Endothelial cell of umbilical vein (primary cell): ENCODE measurements around the gene CC2D1A. TPM values are rescaled to one million over a fixed set of nuclear protein-coding genes. Genes with fewer than 3 reads are reported as not detected.

Experiments used
- BruUV-seq: library from RNA; stranded (reverse); fragments of 400-500 nt; replicated peaks from 2 replicates; lab custom pipeline; 2021; lab: Mats Ljungman, UMichigan
- CTCF ChIA-PET: fragments of 300-600, 350-600 bp; sonication (Branson Sonifier 250); formaldehyde crosslinking; loops from one replicate; lab custom pipeline; 2021; ENCODE audit warnings: antibody characterized with exemption, inconsistent platforms; lab: Charles Lee
- POLR2A ChIA-PET: fragments of 300-600, 350-600 bp; sonication (Branson Sonifier 250); formaldehyde crosslinking; loops from one replicate; lab custom pipeline; 2021; ENCODE audit warnings: antibody characterized with exemption, inconsistent platforms; lab: Charles Lee
- DNase-seq: peaks from one replicate; pipeline ENCODE4 v3.0.0-alpha.2; 2011; ENCODE audit warnings: low read depth, low spot score
- FAIRE-seq: peaks from 2 replicates; lab custom pipeline; 2011; peaks lifted over from hg19 to GRCh38; lab: Jason Lieb, UNC
- H2AFZ ChIP-seq: 2 replicates; pipeline ENCODE4 v1.6.0; 2012; ENCODE audit warnings: low read depth, low read length, control low read depth, inconsistent platforms
- H3K27ac ChIP-seq: 2 replicates; pipeline ENCODE4 v1.5.1; 2011; ENCODE audit warnings: low read depth, mild to moderate bottlenecking, control low read depth, low read length, moderate library complexity; ENCODE audit not compliant: insufficient read depth
- H3K27me3 ChIP-seq, 2 experiments: 2 replicates each; pipeline versions ENCODE4 v1.6.0 to v1.6.1; 2011; ENCODE audit warnings: low read length in 2 of 2, mixed read lengths in 1 of 2; ENCODE audit not compliant: control insufficient read depth in 2 of 2, insufficient read depth in 2 of 2
- H3K36me3 ChIP-seq, 2 experiments: 2 replicates in 1 of 2; 3 replicates in 1 of 2; pipeline ENCODE4 v1.5.1; 2011; ENCODE audit warnings: low read length in 2 of 2, mild to moderate bottlenecking in 1 of 2, moderate library complexity in 1 of 2; ENCODE audit not compliant: control insufficient read depth in 2 of 2, insufficient read depth in 2 of 2; ENCODE audit errors: extremely low read depth in 1 of 2
- H3K4me1 ChIP-seq: 3 replicates; pipeline ENCODE4 v1.5.1; 2011; ENCODE audit warnings: mild to moderate bottlenecking, low read length; ENCODE audit not compliant: control insufficient read depth, insufficient read depth; ENCODE audit errors: extremely low read depth
- H3K4me2 ChIP-seq: 2 replicates; pipeline ENCODE4 v1.6.1; 2011; ENCODE audit warnings: low read length, control low read depth, mixed read lengths; ENCODE audit not compliant: insufficient read depth
- H3K4me3 ChIP-seq, 3 experiments: fragments of 200-600 bp in 1 of 3; sonication (generic), shearing (Covaris generic) in 1 of 3; replicated peaks in 1 of 3; 2 replicates each; pipeline ENCODE4 v1.5.1; 2011 to 2016; ENCODE audit warnings: control low read depth in 3 of 3, low read length in 3 of 3, mild to moderate bottlenecking in 2 of 3, inconsistent platforms in 1 of 3, low read depth in 1 of 3, moderate library complexity in 1 of 3; ENCODE audit not compliant: insufficient read depth in 1 of 3
- H3K79me2 ChIP-seq: 2 replicates; pipeline ENCODE4 v1.6.0; 2012; ENCODE audit warnings: low read length, inconsistent platforms; ENCODE audit not compliant: control insufficient read depth, insufficient read depth
- H3K9ac ChIP-seq: replicated peaks from 2 replicates; pipeline ENCODE3; 2011; ENCODE audit warnings: low read length, control low read depth; ENCODE audit not compliant: insufficient read depth; ENCODE audit errors: extremely low read depth
- H3K9me1 ChIP-seq: replicated peaks from 3 replicates; pipeline ENCODE4 v1.6.0; 2011; ENCODE audit warnings: mild to moderate bottlenecking, low read length; ENCODE audit not compliant: control insufficient read depth, insufficient read depth; ENCODE audit errors: extremely low read depth
- H3K9me3 ChIP-seq: replicated peaks from 2 replicates; pipeline ENCODE4 v1.5.1; 2012; ENCODE audit warnings: low read length, inconsistent platforms; ENCODE audit not compliant: control insufficient read depth, insufficient read depth
- H4K20me1 ChIP-seq: replicated peaks from 2 replicates; pipeline ENCODE3; 2011; ENCODE audit warnings: mild to moderate bottlenecking, low read length; ENCODE audit not compliant: control insufficient read depth, insufficient read depth; ENCODE audit errors: extremely low read depth
- CTCF ChIP-seq, 2 donors: IDR thresholded peaks; 1 replicate in 1 of 2; 2 replicates in 1 of 2; pipeline ENCODE4 v1.5.1; 2011; ENCODE audit warnings: low read length in 2 of 2, mild to moderate bottlenecking in 2 of 2, moderate library complexity in 2 of 2, control low read depth in 1 of 2, inconsistent platforms in 1 of 2, low read depth in 1 of 2; ENCODE audit not compliant: insufficient read depth in 1 of 2; ENCODE audit errors: extremely low read depth in 1 of 2
- EZH2 ChIP-seq: IDR thresholded peaks from 2 replicates; pipeline ENCODE4 v1.6.1; 2012; ENCODE audit warnings: borderline replicate concordance, low read depth, mild to moderate bottlenecking, moderate library complexity, low read length, inconsistent platforms; ENCODE audit not compliant: severe bottlenecking
- FOS ChIP-seq: IDR thresholded peaks from 2 replicates; pipeline ENCODE4 v1.6.1; 2011; ENCODE audit warnings: mild to moderate bottlenecking, low read length, moderate library complexity, borderline replicate concordance; ENCODE audit not compliant: insufficient read depth
- GATA2 ChIP-seq: IDR thresholded peaks from 2 replicates; pipeline ENCODE4 v1.7.0; 2011; ENCODE audit warnings: low read depth, mild to moderate bottlenecking, moderate library complexity, mixed read lengths, low read length; ENCODE audit not compliant: insufficient read length, insufficient read depth
- JUN ChIP-seq: IDR thresholded peaks from 2 replicates; pipeline ENCODE4 v1.6.1; 2011; ENCODE audit warnings: borderline replicate concordance, low read depth; ENCODE audit not compliant: insufficient read length, insufficient read depth
- MAX ChIP-seq: IDR thresholded peaks from 2 replicates; pipeline ENCODE4 v1.6.1; 2011; ENCODE audit not compliant: insufficient read depth, insufficient read length
- MYC ChIP-seq: IDR thresholded peaks from one replicate; pipeline ENCODE4 v1.6.1; 2011; ENCODE audit warnings: mild to moderate bottlenecking, low read depth, low read length
- POLR2A ChIP-seq: IDR thresholded peaks from 2 replicates; pipeline ENCODE4 v1.6.1; 2012; ENCODE audit warnings: low read depth, mild to moderate bottlenecking, control low read depth, low read length
- POLR2AphosphoS5 ChIP-seq: IDR thresholded peaks from 2 replicates; pipeline ENCODE4 v1.6.1; 2012; ENCODE audit warnings: low read depth, mild to moderate bottlenecking, control low read depth, low read length, moderate library complexity; ENCODE audit not compliant: insufficient read depth
- dilution Hi-C: fragments of 300-500 bp; cut with MboI; formaldehyde crosslinking; loops from one replicate; pipeline ENCODE4 v1.15.0; 2019; ENCODE audit warnings: low sequenced_read_pairs; ENCODE audit not compliant: extremely low pct_ligation_motif_present
- intact Hi-C: fragments of 100-400 bp; cut with micrococcal nuclease; formaldehyde crosslinking; loops from one replicate; pipeline ENCODE4 v1.10.0; 2022
- polyA plus RNA-seq, 4 experiments: library from polyadenylated mRNA; depleted of rRNA in 3 of 4; stranded (reverse) in 3 of 4; unstranded in 1 of 4; fragments of >200 nt; gene quantifications; 2 replicates each; pipeline versions ENCODE4 v1.2.1 to v1.2.3, GENCODE V29; 2011 to 2012; ENCODE audit warnings: missing spikeins in 1 of 4
- total RNA-seq: library from RNA; stranded (reverse); gene quantifications from 2 replicates; pipeline ENCODE4 v1.2.3, GENCODE V29; 2021

CC2D1A gene
- total and polyA plus RNA-seq, 2 donors (not counting 3 experiments of a cell fraction or from before 2014, with no cell fraction given), result 13.6 to 33.7 TPM

- no peaks in the 10 kb centered on the region for H3K36me3 ChIP-seq
- FAIRE-seq (no peak), DNase-seq (no peak)
- no peaks in the 10 kb centered on the region for H3K79me2 ChIP-seq
- no peak overlapping the region for H3K4me3 ChIP-seq
- no peaks in the 10 kb centered on the region for H3K27me3 ChIP-seq
- H3K4me1 ChIP-seq, result peaks cover 5% of the 10 kb centered on the region
- H4K20me1 ChIP-seq, result no peaks in the 10 kb centered on the region
- no TSS peak for BruUV-seq
- H3K9ac ChIP-seq, result no peak overlapping the region
- no peak overlapping the region for H3K27ac ChIP-seq
- intact Hi-C loops, result loop anchor here (5.0 kb wide), 2 partner anchors 174 to 464 kb away; no protein-coding TSS in a partner anchor
- H3K9me1 ChIP-seq, result no peaks in the 10 kb centered on the region
- ChIA-PET POLR2A (no interaction called here), CTCF (interaction anchor here (1.0 to 8.1 kb wide), 5 partner anchors 159 to 465 kb away, joined by 3 to 74 read pairs (median 8); partner anchors contain the start of gene MISP3)
- dilution Hi-C loops, result no loop called here
- H3K9me3 ChIP-seq, result no peaks in the 10 kb centered on the region
- H2AFZ ChIP-seq, result no peak overlapping the region
- H3K4me2 ChIP-seq, result no peak overlapping the region
- no peak for TF ChIP-seq FOS
- no peak for TF ChIP-seq GATA2
- TF ChIP-seq MYC, result no peak
- TF ChIP-seq JUN, result no peak
- TF ChIP-seq MAX, result no peak
- no peak for TF ChIP-seq POLR2A
- TF ChIP-seq EZH2, result no peak
- no peak for TF ChIP-seq POLR2AphosphoS5
- no peak for TF ChIP-seq CTCF (IDR thresholded peaks at IDR 0.05; ENCODE audit: extremely low read depth in 1 of 2, insufficient read depth in 1 of 2, low read depth in 1 of 2, low read length in 2 of 2)
These were observed 22.4 kb upstream of the CC2D1A start for GRCh38 chr19:13883516-13884064.
